B cell (primary cell): ENCODE measurements around the gene NPAS2. TPM values are rescaled to one million over a fixed set of nuclear protein-coding genes. Genes with fewer than 3 reads are reported as not detected.
A peak's percentile ranks its signal among the peaks of the same experiment; 100 is the strongest.

Experiments
- ATAC-seq: fragments of 200-7000 bp; cut with Tn5 transposase; one replicate; pipeline ENCODE4 v1.10.0; 2021; ENCODE audit warnings: low read depth, mild to moderate bottlenecking, moderate number of reproducible peaks, moderate library complexity
- CTCF ChIA-PET: fragments of 350-600 bp; sonication (Branson Sonifier 250); formaldehyde crosslinking; loops from one replicate; lab custom pipeline; 2021; ENCODE audit warnings: antibody characterized with exemption, inconsistent platforms; lab: Charles Lee
- POLR2A ChIA-PET: fragments of 350-600 bp; sonication (Branson Sonifier 250); formaldehyde crosslinking; loops from one replicate; lab custom pipeline; 2021; ENCODE audit warnings: antibody characterized with exemption; lab: Charles Lee
- DNase-seq: peaks from one replicate; pipeline ENCODE4 v3.0.0; 2013
- H2AFZ ChIP-seq: 2 replicates; pipeline ENCODE4 v1.6.1; 2012; ENCODE audit warnings: mild to moderate bottlenecking, low read depth, low read length; ENCODE audit not compliant: insufficient read depth, poor library complexity, severe bottlenecking
- H3K27ac ChIP-seq, 2 donors: 1 replicate in 1 of 2; 2 replicates in 1 of 2; pipeline ENCODE4 v1.5.1; 2012 to 2013; ENCODE audit warnings: low read length in 2 of 2, mild to moderate bottlenecking in 2 of 2, moderate library complexity in 1 of 2
- H3K27me3 ChIP-seq, 4 experiments: fragments of 200-600 bp in 1 of 4; sonication (generic) in 1 of 4; replicated peaks in 1 of 4; 1 replicate in 2 of 4; 2 replicates in 2 of 4; pipeline versions ENCODE4 v1.6.1 to v1.7.0; 2013 to 2016; ENCODE audit warnings: low read length in 3 of 4, mild to moderate bottlenecking in 2 of 4, mixed read lengths in 1 of 4, moderate library complexity in 1 of 4; ENCODE audit not compliant: insufficient read depth in 4 of 4, control insufficient read depth in 3 of 4; ENCODE audit errors: control extremely low read depth in 1 of 4
- H3K36me3 ChIP-seq, 2 experiments: replicated peaks in 1 of 2; 1 replicate in 1 of 2; 2 replicates in 1 of 2; pipeline versions ENCODE4 v1.6.1 to v1.7.1; 2013; ENCODE audit warnings: low read length in 1 of 2; ENCODE audit not compliant: insufficient read depth in 2 of 2, control insufficient read depth in 1 of 2; ENCODE audit errors: control extremely low read depth in 1 of 2, extremely low read depth in 1 of 2
- H3K4me1 ChIP-seq, 2 donors: fragments of 200-600 bp in 1 of 2; sonication (generic) in 1 of 2; 1 replicate in 1 of 2; 2 replicates in 1 of 2; pipeline versions ENCODE4 v1.5.1 to v1.6.1; 2013 to 2017; ENCODE audit warnings: low read length in 2 of 2; ENCODE audit not compliant: control insufficient read depth in 2 of 2, insufficient read depth in 2 of 2
- H3K4me2 ChIP-seq: replicated peaks from 2 replicates; pipeline ENCODE3; 2012; ENCODE audit warnings: mild to moderate bottlenecking, low read depth, low read length; ENCODE audit not compliant: poor library complexity, severe bottlenecking
- H3K4me3 ChIP-seq, 5 experiments: fragments of 200-600 bp in 1 of 5; sonication (generic) in 1 of 5; 1 replicate in 3 of 5; 2 replicates in 2 of 5; pipeline versions ENCODE4 v1.5.1 to v1.7.0; 2011 to 2016; ENCODE audit warnings: low read length in 4 of 5, mild to moderate bottlenecking in 4 of 5, low read depth in 2 of 5, control low read depth in 1 of 5, moderate library complexity in 1 of 5; ENCODE audit not compliant: insufficient read depth in 1 of 5; ENCODE audit errors: control extremely low read depth in 1 of 5, extremely low read depth in 1 of 5
- H3K79me2 ChIP-seq: fragments of 200-600 bp; sonication (generic); one replicate; pipeline ENCODE4 v1.6.0; 2016; ENCODE audit warnings: low read length; ENCODE audit not compliant: control insufficient read depth, insufficient read depth
- H3K9ac ChIP-seq: fragments of 200-600 bp; sonication (generic); 2 replicates; pipeline ENCODE4 v1.6.1; 2017; ENCODE audit warnings: mild to moderate bottlenecking, low read length, moderate library complexity
- H3K9me3 ChIP-seq, 3 donors: one replicate each; pipeline versions ENCODE4 v1.6.1 to v1.7.1; 2013; ENCODE audit warnings: low read length in 2 of 3; ENCODE audit not compliant: control insufficient read depth in 2 of 3, insufficient read depth in 1 of 3; ENCODE audit errors: control extremely low read depth in 1 of 3
- H4K20me1 ChIP-seq: 2 replicates; pipeline ENCODE4 v1.6.0; 2012; ENCODE audit warnings: mild to moderate bottlenecking, low read length; ENCODE audit not compliant: insufficient read depth, control insufficient read depth, poor library complexity, severe bottlenecking
- H3K27ac Mint-ChIP-seq: one replicate; pipeline ENCODE4 v1.8.0; 2021; ENCODE audit warnings: mixed read lengths
- H3K27me3 Mint-ChIP-seq: one replicate; pipeline ENCODE4 v1.8.0; 2021; ENCODE audit warnings: mixed read lengths
- H3K4me1 Mint-ChIP-seq: one replicate; pipeline ENCODE4 v1.8.0; 2021; ENCODE audit warnings: mixed read lengths
- H3K4me3 Mint-ChIP-seq: one replicate; pipeline ENCODE4 v1.8.0; 2021; ENCODE audit warnings: mixed read lengths
- H3K9me3 Mint-ChIP-seq: one replicate; pipeline ENCODE4 v1.8.0; 2022; ENCODE audit warnings: mixed read lengths; ENCODE audit not compliant: insufficient read depth
- EZH2 ChIP-seq: IDR thresholded peaks from 2 replicates; pipeline ENCODE4 v1.6.1; 2012; ENCODE audit warnings: borderline replicate concordance, low read depth, mild to moderate bottlenecking, moderate library complexity, low read length; ENCODE audit not compliant: insufficient read depth, poor library complexity, severe bottlenecking
- WGBS: methylation state at CpG from one replicate; pipeline ENCODE4 v1.1.5; 2013; ENCODE audit warnings: missing lambda C conversion rate; ENCODE audit not compliant: insufficient coverage; 5-methylcytosine and 5-hydroxymethylcytosine counted together
- intact Hi-C: fragments of 100-400 bp; cut with micrococcal nuclease; formaldehyde crosslinking; loops from one replicate; pipeline ENCODE4 v1.10.0; 2022
- polyA plus RNA-seq: library from polyadenylated mRNA; depleted of rRNA; stranded (reverse); fragments of >200 nt; gene quantifications from 2 replicates; pipeline ENCODE4 v1.2.3, GENCODE V29; 2012
- total RNA-seq, 2 donors: library from RNA; stranded (reverse); fragments of 120-200 nt in 1 of 2; gene quantifications; 1 replicate in 1 of 2; 2 replicates in 1 of 2; pipeline versions ENCODE4 v1.2.3 to v1.2.4, GENCODE V29; 2013 to 2022
- TF ChIP-seq, protein P1 (sequence below): fragments of 200-600 bp; IDR thresholded peaks from one replicate; pipeline ENCODE4 v1.8.0; 2022; ENCODE audit warnings: antibody characterized with exemption, mild to moderate bottlenecking

The NPAS2 gene
- total and polyA plus RNA-seq, 2 donors (not counting 1 experiment from before 2014, with no cell fraction given): not detected

DNA sequence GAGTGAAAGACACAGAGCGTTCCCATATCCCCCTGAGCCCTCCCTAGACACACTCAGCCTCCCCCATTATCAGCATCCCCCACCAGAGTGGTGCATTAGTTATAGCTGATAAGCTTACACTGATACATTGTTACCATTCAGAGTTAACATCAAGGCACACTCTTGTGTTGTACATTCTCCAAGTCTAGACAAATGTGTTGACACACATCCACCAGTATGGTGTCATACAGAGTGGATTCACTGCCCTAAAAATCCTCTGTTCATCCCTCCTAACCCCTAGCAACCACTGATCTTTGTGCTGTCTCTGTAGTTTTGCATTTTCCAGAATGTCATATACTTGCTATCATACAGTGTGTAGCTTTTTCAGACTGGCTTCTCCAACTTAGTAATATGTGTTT, 104.2 kb downstream of the NPAS2 start:
- Histone ChIP-seq H4K20me1 (no peaks in the 10 kb centered on the region), H3K36me3 (no peaks in the 10 kb centered on the region), H3K4me1 (no peaks in the 10 kb centered on the region), H3K9me3 (peaks cover 0 to 4% (median 0%) of the 10 kb centered on the region in 3 donors), H3K27ac (no peak overlapping the region), H3K4me3 (no peak overlapping the region), H3K9ac (peak overlapping the region; percentile 25), H3K27me3 (no peaks in the 10 kb centered on the region), H2AFZ (peak overlapping the region; percentile 51), H3K4me2 (no peak overlapping the region), H3K79me2 (no peaks in the 10 kb centered on the region)
- DNase-seq (no peak), ATAC-seq (no peak)
- no CpG with 5 or more reads among the region's 1 CpG for WGBS
- no peak overlapping the region for H3K4me3 Mint-ChIP-seq
- intact Hi-C loops: no loop called here
- peaks cover 10% of the 10 kb centered on the region for H3K27me3 Mint-ChIP-seq
- H3K27ac Mint-ChIP-seq: no peak overlapping the region
- ChIA-PET POLR2A (no interaction called here), CTCF (no interaction called here)
- H3K4me1 Mint-ChIP-seq: no peaks in the 10 kb centered on the region
- no peaks in the 10 kb centered on the region for H3K9me3 Mint-ChIP-seq
- TF ChIP-seq EZH2: no peak
- TF ChIP-seq, protein P1, sequence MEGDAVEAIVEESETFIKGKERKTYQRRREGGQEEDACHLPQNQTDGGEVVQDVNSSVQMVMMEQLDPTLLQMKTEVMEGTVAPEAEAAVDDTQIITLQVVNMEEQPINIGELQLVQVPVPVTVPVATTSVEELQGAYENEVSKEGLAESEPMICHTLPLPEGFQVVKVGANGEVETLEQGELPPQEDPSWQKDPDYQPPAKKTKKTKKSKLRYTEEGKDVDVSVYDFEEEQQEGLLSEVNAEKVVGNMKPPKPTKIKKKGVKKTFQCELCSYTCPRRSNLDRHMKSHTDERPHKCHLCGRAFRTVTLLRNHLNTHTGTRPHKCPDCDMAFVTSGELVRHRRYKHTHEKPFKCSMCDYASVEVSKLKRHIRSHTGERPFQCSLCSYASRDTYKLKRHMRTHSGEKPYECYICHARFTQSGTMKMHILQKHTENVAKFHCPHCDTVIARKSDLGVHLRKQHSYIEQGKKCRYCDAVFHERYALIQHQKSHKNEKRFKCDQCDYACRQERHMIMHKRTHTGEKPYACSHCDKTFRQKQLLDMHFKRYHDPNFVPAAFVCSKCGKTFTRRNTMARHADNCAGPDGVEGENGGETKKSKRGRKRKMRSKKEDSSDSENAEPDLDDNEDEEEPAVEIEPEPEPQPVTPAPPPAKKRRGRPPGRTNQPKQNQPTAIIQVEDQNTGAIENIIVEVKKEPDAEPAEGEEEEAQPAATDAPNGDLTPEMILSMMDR: no peak

DNA sequence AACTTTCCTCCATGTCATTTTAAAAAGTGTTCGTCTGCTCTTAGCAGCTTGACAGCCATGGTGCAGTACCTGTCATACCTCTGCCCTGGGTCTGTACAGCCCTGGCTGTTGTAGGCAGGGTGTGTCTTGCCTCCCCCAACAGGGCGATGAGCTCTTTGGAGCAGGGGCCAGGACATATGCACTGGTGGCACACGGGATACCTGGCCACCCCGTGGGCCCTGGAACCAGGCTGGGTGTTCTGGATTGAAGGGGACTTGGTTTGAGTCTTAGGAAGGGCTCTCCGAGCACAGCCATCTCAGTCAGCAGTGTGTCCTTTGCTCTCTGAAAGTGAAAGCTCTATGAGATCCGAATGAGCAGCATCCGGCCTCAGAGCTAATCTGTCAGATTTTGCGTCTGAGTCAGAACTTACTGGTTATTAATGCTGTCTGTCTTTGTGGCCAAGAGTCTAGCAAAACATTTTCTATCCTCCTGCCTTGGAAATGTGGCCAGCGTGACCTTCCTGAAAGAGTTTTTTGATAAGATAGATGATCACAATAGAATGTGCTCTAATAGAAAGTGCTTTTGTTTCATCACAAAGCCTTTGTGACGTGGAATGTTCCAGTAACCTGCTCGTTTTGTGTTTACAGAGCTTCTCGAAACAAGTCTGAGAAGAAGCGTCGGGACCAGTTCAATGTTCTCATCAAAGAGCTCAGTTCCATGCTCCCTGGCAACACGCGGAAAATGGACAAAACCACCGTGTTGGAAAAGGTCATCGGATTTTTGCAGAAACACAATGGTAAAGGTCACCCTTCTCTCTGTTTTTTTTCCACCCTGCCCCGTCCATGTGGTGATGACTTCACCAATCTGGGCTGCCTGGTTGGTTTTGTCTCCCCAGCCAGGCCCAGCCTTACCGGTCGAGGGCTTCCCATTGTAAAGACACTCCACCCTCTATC, 104.8 kb downstream of the NPAS2 start:
- Histone ChIP-seq H3K36me3 (no peaks in the 10 kb centered on the region), H3K4me2 (peak overlapping the region; percentile 13), H3K9me3 (no peaks in the 10 kb centered on the region), H3K27ac (no peak overlapping the region), H3K79me2 (no peaks in the 10 kb centered on the region), H3K4me1 (no peaks in the 10 kb centered on the region), H3K9ac (peak overlapping the region; percentile 25), H4K20me1 (no peaks in the 10 kb centered on the region), H2AFZ (peak overlapping the region; percentile 51), H3K4me3 (no peak overlapping the region), H3K27me3 (no peaks in the 10 kb centered on the region)
- ChIA-PET CTCF (no interaction called here), POLR2A (no interaction called here)
- no peak for ATAC-seq
- no peak for TF ChIP-seq EZH2
- TF ChIP-seq, protein P1: no peak
- WGBS: 88% methylated on average over 15 of the region's 21 CpGs
- intact Hi-C loops: no loop called here
- H3K27ac Mint-ChIP-seq: no peak overlapping the region
- H3K4me3 Mint-ChIP-seq: peak overlapping the region; percentile 5
- no peaks in the 10 kb centered on the region for H3K9me3 Mint-ChIP-seq
- peaks cover 13% of the 10 kb centered on the region for H3K27me3 Mint-ChIP-seq
- no peak for DNase-seq
- no peaks in the 10 kb centered on the region for H3K4me1 Mint-ChIP-seq
